GM12864 (cell line): ENCODE results near the gene SLC8A3.

Experiments
- DNase-seq: peaks from one replicate; pipeline ENCODE4 v3.0.0-alpha.2; 2011; ENCODE audit warnings: low read depth
- H3K4me3 ChIP-seq: 2 replicates; pipeline ENCODE4 v1.5.1; 2011; ENCODE audit warnings: mild to moderate bottlenecking, low read depth, low read length, control low read depth
- TF ChIP-seq, protein P1 (sequence below): IDR thresholded peaks from 2 replicates; pipeline ENCODE4 v1.5.1; 2011; ENCODE audit warnings: low read depth, mild to moderate bottlenecking, moderate library complexity, low read length, control low read depth, inconsistent platforms; ENCODE audit errors: missing control alignments

Gene SLC8A3

DNA sequence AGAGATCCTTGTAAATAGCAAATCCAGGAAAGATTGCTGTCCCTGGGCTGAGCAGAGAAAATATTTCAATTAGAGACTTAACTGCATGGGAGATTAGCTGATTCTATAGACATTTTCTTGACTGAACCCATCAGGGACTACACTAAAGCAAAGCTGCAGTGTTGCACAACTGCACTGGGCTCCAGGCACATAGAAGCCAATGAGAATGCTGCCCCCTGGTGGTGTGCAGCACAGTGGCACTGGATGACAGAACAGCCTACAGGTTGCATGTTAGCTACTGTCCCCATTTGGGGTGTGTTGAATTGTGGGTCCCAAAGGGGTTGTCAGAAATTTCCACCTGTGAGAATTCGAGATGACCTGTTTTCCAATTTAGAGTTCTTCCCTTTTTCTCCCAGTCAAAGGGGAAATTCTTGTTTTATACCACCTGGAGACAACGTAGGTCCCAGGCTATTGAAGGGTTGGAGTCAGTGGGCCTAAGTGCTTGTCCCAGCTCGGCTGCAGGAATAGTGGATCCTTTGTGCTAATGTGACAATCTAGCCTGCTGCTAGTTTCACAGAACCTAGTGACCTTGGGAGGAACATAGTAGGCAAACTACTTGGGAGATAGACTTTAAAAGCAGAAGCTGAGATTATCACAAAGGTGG lies 114.7 kb downstream of the SLC8A3 start:
- H3K4me3 ChIP-seq, result no peak overlapping the region
- DNase-seq, result peak; percentile 37
- TF ChIP-seq, protein P1, sequence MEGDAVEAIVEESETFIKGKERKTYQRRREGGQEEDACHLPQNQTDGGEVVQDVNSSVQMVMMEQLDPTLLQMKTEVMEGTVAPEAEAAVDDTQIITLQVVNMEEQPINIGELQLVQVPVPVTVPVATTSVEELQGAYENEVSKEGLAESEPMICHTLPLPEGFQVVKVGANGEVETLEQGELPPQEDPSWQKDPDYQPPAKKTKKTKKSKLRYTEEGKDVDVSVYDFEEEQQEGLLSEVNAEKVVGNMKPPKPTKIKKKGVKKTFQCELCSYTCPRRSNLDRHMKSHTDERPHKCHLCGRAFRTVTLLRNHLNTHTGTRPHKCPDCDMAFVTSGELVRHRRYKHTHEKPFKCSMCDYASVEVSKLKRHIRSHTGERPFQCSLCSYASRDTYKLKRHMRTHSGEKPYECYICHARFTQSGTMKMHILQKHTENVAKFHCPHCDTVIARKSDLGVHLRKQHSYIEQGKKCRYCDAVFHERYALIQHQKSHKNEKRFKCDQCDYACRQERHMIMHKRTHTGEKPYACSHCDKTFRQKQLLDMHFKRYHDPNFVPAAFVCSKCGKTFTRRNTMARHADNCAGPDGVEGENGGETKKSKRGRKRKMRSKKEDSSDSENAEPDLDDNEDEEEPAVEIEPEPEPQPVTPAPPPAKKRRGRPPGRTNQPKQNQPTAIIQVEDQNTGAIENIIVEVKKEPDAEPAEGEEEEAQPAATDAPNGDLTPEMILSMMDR, result peak; percentile 91

DNA sequence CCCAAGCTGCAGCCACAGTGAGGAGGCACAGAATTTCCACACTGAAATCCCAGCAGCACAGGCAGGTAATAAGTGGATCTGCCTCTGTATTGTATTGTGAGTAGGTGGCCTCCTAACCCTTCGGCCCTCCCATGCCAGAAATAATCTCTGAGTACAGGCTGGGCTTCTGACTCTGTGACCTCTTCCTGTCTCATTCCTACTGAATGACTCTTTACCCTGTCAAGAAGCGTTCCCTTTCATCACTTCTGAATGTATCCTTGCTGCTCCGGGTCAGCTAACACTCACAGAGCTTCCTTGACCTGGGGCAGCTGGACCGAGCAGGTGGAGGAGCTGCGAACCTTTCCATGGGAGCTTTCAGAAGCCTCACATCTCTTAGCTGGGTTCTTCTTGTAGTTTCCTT lies 119.6 kb downstream of the SLC8A3 start:
- no peak overlapping the region for H3K4me3 ChIP-seq
- TF ChIP-seq, protein P1, result no peak
- no peak for DNase-seq

DNA sequence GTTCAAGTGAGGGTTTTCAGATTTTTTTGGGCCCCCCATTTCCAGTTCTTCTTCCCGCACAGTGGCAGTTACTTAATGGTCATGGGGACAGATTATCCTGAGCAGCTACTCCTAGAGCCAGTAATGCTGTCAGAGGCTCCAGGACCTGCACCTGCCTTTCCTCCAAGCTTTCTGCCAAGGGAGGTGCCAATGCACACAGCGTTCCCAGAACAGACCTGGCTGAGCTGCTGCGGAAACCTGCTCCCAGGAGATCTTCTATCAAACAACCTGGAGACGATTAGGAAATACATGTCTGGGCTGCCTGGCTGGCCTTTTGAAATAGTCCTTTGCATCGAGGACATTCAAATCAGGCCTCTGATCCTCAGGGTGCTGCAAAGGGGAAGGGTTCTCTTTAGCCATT lies 120.9 kb downstream of the SLC8A3 start:
- DNase-seq, result no peak
- TF ChIP-seq, protein P1, result no peak
- no peak overlapping the region for H3K4me3 ChIP-seq

DNA sequence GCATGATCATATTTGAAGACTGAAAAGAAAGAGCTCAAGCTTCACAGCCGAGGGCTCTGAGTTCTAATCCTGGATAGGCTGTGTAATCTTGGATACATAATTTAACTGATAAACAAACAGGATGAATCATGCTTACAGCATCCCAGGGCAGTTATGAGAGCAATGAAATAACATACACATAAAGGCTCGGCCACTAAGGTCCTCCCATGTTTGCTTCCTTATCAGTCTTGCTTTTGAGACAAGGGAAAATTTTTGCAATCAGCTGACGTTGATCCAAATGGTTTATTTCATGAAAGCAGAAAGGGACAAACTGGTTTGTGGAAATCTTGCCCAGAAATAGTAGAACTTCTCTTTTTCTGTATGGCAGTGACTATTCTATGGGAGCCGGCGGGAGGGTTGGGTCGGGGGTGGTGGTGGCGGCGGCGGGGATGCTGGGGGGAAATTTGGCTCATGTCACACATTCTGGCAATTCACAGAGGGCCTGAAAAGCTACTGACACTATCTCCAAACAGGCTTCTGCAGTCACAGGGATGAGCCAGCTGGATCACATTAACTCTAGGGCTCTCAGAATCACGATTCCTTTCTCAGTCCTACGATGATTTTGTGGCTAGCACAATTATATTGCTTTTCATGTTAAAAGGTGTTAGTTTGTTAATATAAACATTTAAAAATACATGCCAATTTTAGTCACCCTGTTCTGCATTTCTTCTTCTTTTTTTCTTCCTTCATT lies 124.5 kb downstream of the SLC8A3 start:
- H3K4me3 ChIP-seq, result no peak overlapping the region
- TF ChIP-seq, protein P1, result no peak
- DNase-seq, result no peak

DNA sequence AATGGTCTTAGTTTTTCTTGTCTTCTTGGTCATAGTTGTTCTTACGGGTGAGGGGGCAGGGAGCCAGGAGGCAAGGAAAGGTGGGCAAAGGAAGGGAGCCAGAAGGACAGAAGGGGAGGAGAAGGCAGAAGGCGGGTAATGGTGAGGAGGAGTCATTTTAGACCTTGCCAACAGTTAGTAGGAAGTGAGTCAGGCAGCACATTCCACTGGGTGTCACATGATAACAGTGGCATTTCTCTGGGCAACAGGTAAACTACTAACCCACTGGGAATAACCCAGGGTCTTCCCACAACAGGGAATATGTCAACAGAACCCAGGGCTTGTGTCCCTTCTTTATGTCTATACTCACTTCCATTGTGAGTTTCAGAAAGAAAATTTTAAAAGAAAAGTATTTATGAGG lies 127.6 kb downstream of the SLC8A3 start:
- DNase-seq, result no peak
- H3K4me3 ChIP-seq, result no peak overlapping the region
- TF ChIP-seq, protein P1, result no peak

DNA sequence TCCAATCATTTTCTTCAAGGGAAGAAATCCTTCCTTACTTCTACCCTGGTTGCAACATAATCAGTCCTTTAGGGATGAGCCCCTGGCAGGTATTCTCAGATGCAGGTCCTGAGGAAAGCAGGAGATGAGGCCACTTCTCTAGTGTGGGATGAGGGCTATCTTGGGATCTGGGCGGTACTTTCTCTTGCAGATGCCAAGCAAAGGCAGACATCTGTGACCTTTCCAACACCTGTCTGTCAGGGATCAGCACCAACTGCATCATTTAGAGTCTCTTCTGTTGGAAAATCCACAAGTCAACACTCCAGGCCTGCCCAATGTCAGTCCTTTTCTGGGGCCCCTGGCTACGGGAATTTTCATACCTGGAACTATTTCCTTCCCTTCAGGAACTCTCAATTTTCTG lies 129.2 kb downstream of the SLC8A3 start:
- TF ChIP-seq, protein P1, result no peak
- H3K4me3 ChIP-seq, result no peak overlapping the region
- no peak for DNase-seq
